Kidney (tissue), 14 donors: ENCODE results near the gene HNF1B. TPM values are rescaled to one million over a fixed set of nuclear protein-coding genes. Genes with fewer than 3 reads are reported as not detected.
A peak's percentile ranks its signal among the peaks of the same experiment; 100 is the strongest.

Experiments
- DNase-seq, 5 donors: peaks; one replicate each; pipeline ENCODE4 v3.0.0-alpha.2; 2013 to 2020
- FAIRE-seq: peaks from 2 replicates; lab custom pipeline; 2012; peaks lifted over from hg19 to GRCh38; lab: Jason Lieb, UNC
- H3K27ac ChIP-seq, 2 donors: one replicate each; pipeline ENCODE4 v1.7.0; 2013; ENCODE audit warnings: low read depth in 2 of 2, low read length in 2 of 2, inconsistent platforms in 1 of 2
- H3K27me3 ChIP-seq: one replicate; pipeline ENCODE4 v1.7.1; 2013; ENCODE audit warnings: low read length, inconsistent platforms; ENCODE audit not compliant: control insufficient read depth, insufficient read depth
- H3K36me3 ChIP-seq, 3 donors: one replicate each; pipeline versions ENCODE4 v1.7.0 to v1.7.1; 2013; ENCODE audit warnings: low read length in 3 of 3, control low read depth in 1 of 3, inconsistent platforms in 1 of 3; ENCODE audit not compliant: insufficient read depth in 3 of 3, control insufficient read depth in 2 of 3
- H3K4me1 ChIP-seq, 3 donors: one replicate each; pipeline versions ENCODE4 v1.7.0 to v1.7.1; 2013; ENCODE audit warnings: low read length in 3 of 3, inconsistent platforms in 1 of 3, low read depth in 1 of 3; ENCODE audit not compliant: control insufficient read depth in 2 of 3, insufficient read depth in 2 of 3
- H3K4me3 ChIP-seq, 3 donors: one replicate each; pipeline versions ENCODE4 v1.7.0 to v1.8.1; 2013; ENCODE audit warnings: low read length in 3 of 3, control low read depth in 1 of 3, inconsistent platforms in 1 of 3
- H3K9ac ChIP-seq, 3 donors: one replicate each; pipeline versions ENCODE4 v1.7.0 to v1.7.1; 2013; ENCODE audit warnings: low read length in 3 of 3, control low read depth in 1 of 3, inconsistent platforms in 1 of 3
- H3K9me3 ChIP-seq, 3 donors: one replicate each; pipeline versions ENCODE4 v1.7.0 to v1.7.1; 2013; ENCODE audit warnings: low read length in 3 of 3, control low read depth in 1 of 3, inconsistent platforms in 1 of 3; ENCODE audit not compliant: control insufficient read depth in 2 of 3, insufficient read depth in 1 of 3
- intact Hi-C: fragments of 100-400 bp; cut with DNase I; formaldehyde crosslinking; loops from one replicate; pipeline ENCODE4 v1.11.1; 2022
- polyA plus RNA-seq: library from polyadenylated mRNA; stranded (reverse); fragments of 350-450 nt; fragmentation: Illumina TruSeq; extraction: RNeasy Lipid Tissue Mini Kit (QIAGEN cat#74804); gene quantifications from one replicate; pipeline ENCODE4 v1.2.3, GENCODE V29; 2014; ENCODE audit warnings: low read depth, low replicate concordance; ENCODE audit not compliant: insufficient read depth
- total RNA-seq: library from RNA; stranded (reverse); fragmentation: NEBNext Ultra II Directional; extraction: Animal tissue kit (Norgen Biotek cat#: 25700); gene quantifications from one replicate; pipeline ENCODE4 v1.2.1, GENCODE V29; 2021
- TF ChIP-seq, protein P1 (sequence below): IDR thresholded peaks from 3 replicates; pipeline ENCODE4 v1.5.1; 2012; ENCODE audit warnings: mild to moderate bottlenecking, moderate library complexity, borderline replicate concordance; ENCODE audit not compliant: insufficient read depth; ENCODE audit errors: extremely low read depth
- donor health status: control.
- donor health status: control.
- donor health status: control.
- donor health status: control.
- donor health status: control.
- donor health status: DM: yes; HTN: yes; CAD: no.
- donor health status: Normal renal cell carcinoma (clear cell type).

HNF1B gene
- total and polyA plus RNA-seq, 2 donors from 2014 or later, result 84.1 to 185 TPM

DNA sequence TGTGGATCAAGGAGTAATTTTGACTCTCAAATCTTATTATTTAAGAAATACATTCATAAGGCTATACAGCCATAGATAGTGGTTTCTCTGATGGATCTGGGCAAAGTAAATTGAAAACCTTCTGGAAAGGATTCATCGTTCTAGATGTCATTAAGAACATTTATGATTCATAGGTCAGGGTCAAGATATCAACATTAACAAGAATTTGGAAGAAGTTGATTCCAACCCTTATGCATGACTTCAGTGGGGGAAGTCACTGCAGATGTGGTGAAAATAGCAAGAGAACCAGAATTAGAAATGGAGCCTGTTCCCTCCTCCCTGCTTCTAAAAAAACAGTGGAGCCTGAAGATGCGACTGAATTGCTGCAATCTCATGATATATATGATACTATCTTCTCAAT lies 36.6 kb upstream of the HNF1B start:
- peaks cover 0 to under 1% (median 0%) of the 10 kb centered on the region in 3 donors for H3K4me1 ChIP-seq
- H3K4me3 ChIP-seq, result no peak overlapping the region
- intact Hi-C loops, result no loop called here
- FAIRE-seq (no peak), DNase-seq (no peak)
- no peaks in the 10 kb centered on the region for H3K36me3 ChIP-seq
- H3K9me3 ChIP-seq, result no peaks in the 10 kb centered on the region
- TF ChIP-seq, protein P1, sequence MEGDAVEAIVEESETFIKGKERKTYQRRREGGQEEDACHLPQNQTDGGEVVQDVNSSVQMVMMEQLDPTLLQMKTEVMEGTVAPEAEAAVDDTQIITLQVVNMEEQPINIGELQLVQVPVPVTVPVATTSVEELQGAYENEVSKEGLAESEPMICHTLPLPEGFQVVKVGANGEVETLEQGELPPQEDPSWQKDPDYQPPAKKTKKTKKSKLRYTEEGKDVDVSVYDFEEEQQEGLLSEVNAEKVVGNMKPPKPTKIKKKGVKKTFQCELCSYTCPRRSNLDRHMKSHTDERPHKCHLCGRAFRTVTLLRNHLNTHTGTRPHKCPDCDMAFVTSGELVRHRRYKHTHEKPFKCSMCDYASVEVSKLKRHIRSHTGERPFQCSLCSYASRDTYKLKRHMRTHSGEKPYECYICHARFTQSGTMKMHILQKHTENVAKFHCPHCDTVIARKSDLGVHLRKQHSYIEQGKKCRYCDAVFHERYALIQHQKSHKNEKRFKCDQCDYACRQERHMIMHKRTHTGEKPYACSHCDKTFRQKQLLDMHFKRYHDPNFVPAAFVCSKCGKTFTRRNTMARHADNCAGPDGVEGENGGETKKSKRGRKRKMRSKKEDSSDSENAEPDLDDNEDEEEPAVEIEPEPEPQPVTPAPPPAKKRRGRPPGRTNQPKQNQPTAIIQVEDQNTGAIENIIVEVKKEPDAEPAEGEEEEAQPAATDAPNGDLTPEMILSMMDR, result no peak
- H3K9ac ChIP-seq, result no peak overlapping the region
- H3K27ac ChIP-seq, result no peak overlapping the region
- H3K27me3 ChIP-seq, result no peaks in the 10 kb centered on the region

- no peak overlapping the region for H3K4me3 ChIP-seq
- no peaks in the 10 kb centered on the region for H3K9me3 ChIP-seq
- peaks cover 0 to 6% (median 4%) of the 10 kb centered on the region in 3 donors for H3K4me1 ChIP-seq
- no peak overlapping the region for H3K9ac ChIP-seq
- no peaks in the 10 kb centered on the region for H3K36me3 ChIP-seq
- no peaks in the 10 kb centered on the region for H3K27me3 ChIP-seq
- H3K27ac ChIP-seq, result no peak overlapping the region
- DNase-seq, result no peak
- FAIRE-seq, result no peak
- intact Hi-C loops, result no loop called here
- TF ChIP-seq, protein P1, result no peak
These were observed 34.7 kb upstream of the HNF1B start for GRCh38 chr17:37779554-37779953.

- intact Hi-C loops, result no loop called here
- no peaks in the 10 kb centered on the region for H3K36me3 ChIP-seq
- no peak overlapping the region for H3K4me3 ChIP-seq
- DNase-seq (peak in 2 of 5 donors; percentile 34 to 40), FAIRE-seq (no peak)
- H3K9me3 ChIP-seq, result no peaks in the 10 kb centered on the region
- H3K27ac ChIP-seq, result peak overlapping the region; percentile 65 to 73
- TF ChIP-seq, protein P1, result no peak
- H3K27me3 ChIP-seq, result no peaks in the 10 kb centered on the region
- H3K4me1 ChIP-seq, result peaks cover 0 to 14% (median 13%) of the 10 kb centered on the region in 3 donors
- no peak overlapping the region for H3K9ac ChIP-seq
These were observed 29.6 kb upstream of the HNF1B start for GRCh38 chr17:37774504-37774903.

DNA sequence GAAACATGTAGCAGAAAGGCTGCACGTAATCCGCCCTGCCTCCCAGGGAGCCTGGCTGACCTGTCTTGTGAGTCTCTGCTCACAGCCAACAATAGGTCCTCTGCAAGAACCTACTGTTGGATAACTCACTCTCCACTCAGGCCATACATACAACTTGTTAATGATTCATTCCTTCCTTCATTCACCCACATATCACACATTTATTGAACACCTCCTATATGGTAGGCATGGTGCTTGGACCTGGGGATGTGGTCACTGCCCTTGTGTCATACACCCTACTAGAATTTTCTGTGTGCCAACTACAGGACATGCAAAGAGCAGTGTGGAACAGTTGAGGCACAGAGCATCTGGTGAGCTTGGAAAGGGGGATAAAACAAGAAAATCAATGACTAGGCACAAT lies 28.1 kb upstream of the HNF1B start:
- no peak overlapping the region for H3K9ac ChIP-seq
- no peak overlapping the region for H3K4me3 ChIP-seq
- DNase-seq (no peak), FAIRE-seq (no peak)
- H3K9me3 ChIP-seq, result no peaks in the 10 kb centered on the region
- intact Hi-C loops, result no loop called here
- peak overlapping the region in 1 of 2 donors; percentile 73 for H3K27ac ChIP-seq
- TF ChIP-seq, protein P1, result no peak
- peaks cover 0 to 14% (median 13%) of the 10 kb centered on the region in 3 donors for H3K4me1 ChIP-seq
- H3K36me3 ChIP-seq, result no peaks in the 10 kb centered on the region
- H3K27me3 ChIP-seq, result no peaks in the 10 kb centered on the region
